Osteoblast (primary cell): ENCODE results near the gene LRP1B. TPM values are rescaled to one million over a fixed set of nuclear protein-coding genes. Genes with fewer than 3 reads are reported as not detected.

Experiments used
- DNase-seq: peaks from one replicate; pipeline ENCODE4 v3.0.0; 2011; ENCODE audit warnings: low spot score, mixed read lengths; ENCODE audit not compliant: insufficient read length; ENCODE audit errors: missing footprints
- H2AFZ ChIP-seq: 2 replicates; pipeline ENCODE4 v1.6.0; 2011; ENCODE audit warnings: mild to moderate bottlenecking, low read length
- H3K27ac ChIP-seq: 2 replicates; pipeline ENCODE4 v1.5.1; 2011; ENCODE audit warnings: mild to moderate bottlenecking, low read depth, low read length, moderate library complexity
- H3K27me3 ChIP-seq: 2 replicates; pipeline ENCODE4 v1.6.0; 2012; ENCODE audit warnings: mild to moderate bottlenecking, control low read depth, inconsistent platforms, low read length, moderate library complexity; ENCODE audit not compliant: insufficient read depth
- H3K36me3 ChIP-seq: 2 replicates; pipeline ENCODE4 v1.5.1; 2011; ENCODE audit warnings: mild to moderate bottlenecking, low read length, control low read depth, moderate library complexity; ENCODE audit not compliant: insufficient read depth
- H3K4me1 ChIP-seq: 2 replicates; pipeline ENCODE4 v1.5.1; 2011; ENCODE audit warnings: mild to moderate bottlenecking, low read length, control low read depth, moderate library complexity; ENCODE audit not compliant: insufficient read depth
- H3K4me2 ChIP-seq: 2 replicates; pipeline ENCODE4 v1.6.0; 2011; ENCODE audit warnings: mild to moderate bottlenecking, low read length; ENCODE audit not compliant: insufficient read depth
- H3K4me3 ChIP-seq: fragments of 200-600 bp; sonication (generic); 3 replicates; pipeline ENCODE4 v1.5.1; 2012; ENCODE audit warnings: mild to moderate bottlenecking, low read length, inconsistent platforms; ENCODE audit not compliant: insufficient read depth
- H3K79me2 ChIP-seq: 2 replicates; pipeline ENCODE4 v1.6.0; 2012; ENCODE audit warnings: mild to moderate bottlenecking, low read length, control low read depth, inconsistent platforms; ENCODE audit not compliant: insufficient read depth
- H3K9me3 ChIP-seq: 2 replicates; pipeline ENCODE4 v1.5.1; 2011; ENCODE audit warnings: low read depth, low read length, control low read depth
- H4K20me1 ChIP-seq: 2 replicates; pipeline ENCODE4 v1.6.0; 2012; ENCODE audit warnings: mild to moderate bottlenecking, low read length, control low read depth; ENCODE audit not compliant: insufficient read depth
- CTCF ChIP-seq: IDR thresholded peaks from 2 replicates; pipeline ENCODE4 v1.5.1; 2011; ENCODE audit warnings: mild to moderate bottlenecking, low read depth, low read length, moderate library complexity; ENCODE audit errors: extremely low read depth
- total RNA-seq: library from RNA; depleted of rRNA; stranded (reverse); fragments of >200 nt; gene quantifications from 2 replicates; pipeline ENCODE4 v1.2.3, GENCODE V29; 2012

LRP1B gene
- total RNA-seq, 1 donor: not detected

- Histone ChIP-seq H3K4me3 (no peak overlapping the region), H3K27me3 (no peaks in the 10 kb centered on the region), H2AFZ (no peak overlapping the region), H3K79me2 (no peaks in the 10 kb centered on the region), H3K4me1 (no peaks in the 10 kb centered on the region), H3K9me3 (peaks cover 5% of the 10 kb centered on the region), H3K27ac (no peak overlapping the region), H4K20me1 (no peaks in the 10 kb centered on the region), H3K4me2 (no peak overlapping the region), H3K36me3 (no peaks in the 10 kb centered on the region)
- TF ChIP-seq CTCF: no peak
- no peak for DNase-seq
These were observed 1855.9 kb downstream of the LRP1B start for GRCh38 chr2:140274891-140275290.

GRCh38 chr2:140273958-140274357 lies 1856.9 kb downstream of the LRP1B start:
- H3K36me3 ChIP-seq: no peaks in the 10 kb centered on the region
- peaks cover 5% of the 10 kb centered on the region for H3K9me3 ChIP-seq
- H3K27me3 ChIP-seq: no peaks in the 10 kb centered on the region
- no peak for TF ChIP-seq CTCF
- H3K4me3 ChIP-seq: no peak overlapping the region
- no peaks in the 10 kb centered on the region for H3K4me1 ChIP-seq
- H3K79me2 ChIP-seq: no peaks in the 10 kb centered on the region
- no peak overlapping the region for H3K27ac ChIP-seq
- no peak overlapping the region for H3K4me2 ChIP-seq
- no peak overlapping the region for H2AFZ ChIP-seq
- DNase-seq: no peak
- no peaks in the 10 kb centered on the region for H4K20me1 ChIP-seq

GRCh38 chr2:140273408-140273807 lies 1857.4 kb downstream of the LRP1B start:
- no peak for DNase-seq
- Histone ChIP-seq H3K79me2 (no peaks in the 10 kb centered on the region), H3K27me3 (no peaks in the 10 kb centered on the region), H4K20me1 (no peaks in the 10 kb centered on the region), H3K4me1 (no peaks in the 10 kb centered on the region), H3K9me3 (peaks cover 5% of the 10 kb centered on the region), H2AFZ (no peak overlapping the region), H3K4me2 (no peak overlapping the region), H3K4me3 (no peak overlapping the region), H3K27ac (no peak overlapping the region), H3K36me3 (no peaks in the 10 kb centered on the region)
- TF ChIP-seq CTCF: no peak

GRCh38 chr2:140270224-140270623 lies 1860.6 kb downstream of the LRP1B start:
- Histone ChIP-seq H3K9me3 (peaks cover 5% of the 10 kb centered on the region), H3K27ac (no peak overlapping the region), H3K79me2 (no peaks in the 10 kb centered on the region), H3K27me3 (no peaks in the 10 kb centered on the region), H3K4me1 (no peaks in the 10 kb centered on the region), H2AFZ (no peak overlapping the region), H3K4me2 (no peak overlapping the region), H3K4me3 (no peak overlapping the region), H3K36me3 (no peaks in the 10 kb centered on the region), H4K20me1 (no peaks in the 10 kb centered on the region)
- DNase-seq: no peak
- no peak for TF ChIP-seq CTCF
